HG02571 (cell line): Measurements from ENCODE around the gene USP43.

Source experiments
- ATAC-seq: cut with Tn5 transposase; IDR thresholded peaks from one replicate; pipeline ENCODE4 v1.9.1; 2021; ENCODE audit warnings: mild to moderate bottlenecking, moderate library complexity; ENCODE audit not compliant: unreplicated experiment

Gene USP43

DNA sequence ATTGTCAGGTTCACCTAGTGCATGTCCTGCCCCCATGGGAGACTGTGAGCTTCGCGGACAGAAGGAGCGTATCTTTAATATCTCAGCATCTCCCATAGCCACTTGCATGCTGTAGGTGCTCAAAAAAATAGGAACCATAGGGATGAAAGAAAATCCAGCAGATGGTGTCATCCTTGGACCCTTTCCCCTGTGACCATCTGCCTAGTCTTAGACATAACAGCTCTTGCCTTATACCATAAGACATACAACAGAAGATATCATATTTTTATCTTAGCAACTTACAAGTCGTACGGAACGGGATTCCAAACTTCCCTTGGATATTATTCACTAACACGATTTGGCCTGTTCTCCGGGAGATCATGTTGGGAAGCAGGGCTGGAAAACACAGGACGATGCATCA lies 131.6 kb downstream of the USP43 start:
- no peak for ATAC-seq
